WTC11 (cell line): ENCODE data around the gene ADGRV1. TPM values are rescaled to one million over a fixed set of nuclear protein-coding genes. Genes with fewer than 3 reads are reported as not detected.
"Not testable (repeated sequence)": the region's sequence is repeated elsewhere in the genome, so short reads cannot be mapped to it uniquely, and the experiment has no call there.

Experiments
- ATAC-seq: fragments of 200-7000 bp; cut with Tn5 transposase; 2 replicates; pipeline ENCODE4 v1.10.0; 2021; ENCODE audit warnings: mild to moderate bottlenecking, moderate library complexity
- CTCF ChIA-PET: fragments of 300-600 bp; sonication (Branson Sonifier 250); formaldehyde crosslinking; loops from one replicate; lab custom pipeline; 2021; ENCODE audit warnings: antibody characterized with exemption; lab: Charles Lee
- POLR2A ChIA-PET: fragments of 350-600 bp; sonication (Branson Sonifier 250); formaldehyde crosslinking; loops from one replicate; lab custom pipeline; 2021; ENCODE audit warnings: antibody characterized with exemption; lab: Charles Lee
- DNase-seq: peaks from one replicate; pipeline ENCODE4 v3.0.0; 2021; ENCODE audit warnings: low spot score
- H3K27ac Mint-ChIP-seq: 2 replicates; pipeline ENCODE4 v1.8.0; 2021; ENCODE audit warnings: mixed read lengths
- H3K27me3 Mint-ChIP-seq: 2 replicates; pipeline ENCODE4 v1.8.0; 2021; ENCODE audit warnings: low read depth, mild to moderate bottlenecking, moderate library complexity, mixed read lengths
- H3K36me3 Mint-ChIP-seq: 2 replicates; pipeline ENCODE4 v1.8.0; 2021; ENCODE audit warnings: mixed read lengths
- H3K4me1 Mint-ChIP-seq: 2 replicates; pipeline ENCODE4 v1.8.0; 2022; ENCODE audit warnings: mixed read lengths
- H3K4me3 Mint-ChIP-seq: 2 replicates; pipeline ENCODE4 v1.8.0; 2021; ENCODE audit warnings: mild to moderate bottlenecking, moderate library complexity, mixed read lengths
- H3K9me3 Mint-ChIP-seq: 2 replicates; pipeline ENCODE4 v1.8.0; 2021; ENCODE audit warnings: mixed read lengths
- AR ChIP-seq: fragments of 250-450 bp; sonication (Bioruptor Pico); IDR thresholded peaks from 2 replicates; pipeline ENCODE4 v1.9.0; 2021; ENCODE audit warnings: mild to moderate bottlenecking
- CDX4 ChIP-seq: fragments of 250-450 bp; sonication (Bioruptor Pico); IDR thresholded peaks from 2 replicates; pipeline ENCODE4 v1.9.0; 2021; ENCODE audit warnings: moderate library complexity, mild to moderate bottlenecking, inconsistent platforms, borderline replicate concordance
- E2F4 ChIP-seq: sonication (generic); formaldehyde crosslinking; IDR thresholded peaks from 2 replicates; pipeline ENCODE4 v1.8.1; 2022; ENCODE audit warnings: low read depth, mild to moderate bottlenecking, moderate library complexity, missing genetic modification reagents, borderline replicate concordance
- E2F5 ChIP-seq: sonication (generic); formaldehyde crosslinking; IDR thresholded peaks from 2 replicates; pipeline ENCODE4 v1.8.1; 2022; ENCODE audit warnings: mild to moderate bottlenecking, moderate library complexity, missing genetic modification reagents
- ELF4 ChIP-seq: sonication (generic); formaldehyde crosslinking; IDR thresholded peaks from 2 replicates; pipeline ENCODE4 v1.8.1; 2022; ENCODE audit warnings: low read depth, mild to moderate bottlenecking, moderate library complexity, missing genetic modification reagents
- FOXP4 ChIP-seq: sonication (generic); formaldehyde crosslinking; IDR thresholded peaks from 2 replicates; pipeline ENCODE4 v1.8.0; 2022; ENCODE audit warnings: mild to moderate bottlenecking, missing genetic modification reagents
- GABPB1 ChIP-seq: sonication (generic); formaldehyde crosslinking; IDR thresholded peaks from 2 replicates; pipeline ENCODE4 v1.8.1; 2023; ENCODE audit warnings: mild to moderate bottlenecking, missing genetic modification reagents
- IRF2 ChIP-seq: sonication (generic); formaldehyde crosslinking; IDR thresholded peaks from 2 replicates; pipeline ENCODE4 v1.8.0; 2022; ENCODE audit warnings: low read depth, missing genetic modification reagents, borderline replicate concordance
- PRDM15 ChIP-seq: sonication (generic); formaldehyde crosslinking; IDR thresholded peaks from 2 replicates; pipeline ENCODE4 v1.8.0; 2022; ENCODE audit warnings: missing genetic modification reagents
- SMAD4 ChIP-seq: sonication (generic); formaldehyde crosslinking; IDR thresholded peaks from 2 replicates; pipeline ENCODE4 v1.8.0; 2022; ENCODE audit warnings: mild to moderate bottlenecking, missing genetic modification reagents
- SOX15 ChIP-seq: fragments of 250-450 bp; sonication (Bioruptor Pico); IDR thresholded peaks from 2 replicates; pipeline ENCODE4 v1.9.0; 2021; ENCODE audit warnings: mild to moderate bottlenecking
- TCF7 ChIP-seq: sonication (generic); formaldehyde crosslinking; IDR thresholded peaks from 2 replicates; pipeline ENCODE4 v1.8.0; 2022; ENCODE audit warnings: mild to moderate bottlenecking, low read depth, missing genetic modification reagents, moderate library complexity
- TEAD4 ChIP-seq: sonication (generic); formaldehyde crosslinking; IDR thresholded peaks from 2 replicates; pipeline ENCODE4 v1.8.0; 2022; ENCODE audit warnings: mild to moderate bottlenecking, missing genetic modification reagents
- ZBTB21 ChIP-seq: sonication (generic); formaldehyde crosslinking; IDR thresholded peaks from 2 replicates; pipeline ENCODE4 v1.8.1; 2023; ENCODE audit warnings: mild to moderate bottlenecking, missing genetic modification reagents, borderline replicate concordance
- ZMAT4 ChIP-seq: fragments of 250-450 bp; sonication (Bioruptor Pico); IDR thresholded peaks from 2 replicates; pipeline ENCODE4 v1.9.0; 2021; ENCODE audit warnings: mild to moderate bottlenecking
- ZNF219 ChIP-seq: sonication (generic); formaldehyde crosslinking; IDR thresholded peaks from 2 replicates; pipeline ENCODE4 v1.8.0; 2023; ENCODE audit warnings: missing genetic modification reagents, mild to moderate bottlenecking, borderline replicate concordance
- ZNF317 ChIP-seq: sonication (generic); formaldehyde crosslinking; IDR thresholded peaks from 2 replicates; pipeline ENCODE4 v1.8.1; 2023; ENCODE audit warnings: low read depth, mild to moderate bottlenecking, moderate library complexity, missing genetic modification reagents, borderline replicate concordance
- ZNF671 ChIP-seq: fragments of 250-450 bp; sonication (Bioruptor Pico); IDR thresholded peaks from 2 replicates; pipeline ENCODE4 v1.8.0; 2021; ENCODE audit warnings: mild to moderate bottlenecking
- total RNA-seq: library from RNA; stranded (reverse); gene quantifications from 3 replicates; pipeline ENCODE4 v1.2.3, GENCODE V29; 2021

ADGRV1 gene
- total RNA-seq, 1 experiment from 2014 or later: 74.5 TPM

- TF ChIP-seq PRDM15 (CRISPR knock-in tag) (no peak), E2F5 (CRISPR knock-in tag) (no peak), E2F4 (CRISPR knock-in tag) (no peak), AR (CRISPR knock-in tag) (no peak), SMAD4 (CRISPR knock-in tag) (no peak)
Measured at GRCh38 chr5:90658620-90659019, 100.0 kb downstream of the ADGRV1 start (continued).

- not testable (repeated sequence) for ATAC-seq, DNase-seq
- peak overlapping the region; percentile 99 for H3K27ac Mint-ChIP-seq
Measured at GRCh38 chr5:90668079-90668565, 109.5 kb downstream of the ADGRV1 start.

GRCh38 chr5:90675222-90675621 is 116.6 kb downstream of the ADGRV1 start:
- ChIA-PET CTCF (no interaction called here), POLR2A (no interaction called here)
- no peaks in the 10 kb centered on the region for H3K27me3 Mint-ChIP-seq
- no peaks in the 10 kb centered on the region for H3K9me3 Mint-ChIP-seq
- H3K36me3 Mint-ChIP-seq: peaks cover 19% of the 10 kb centered on the region
- no peak overlapping the region for H3K4me3 Mint-ChIP-seq
- H3K4me1 Mint-ChIP-seq: peaks cover 17% of the 10 kb centered on the region
- DNase-seq (no peak), ATAC-seq (peak; percentile 41; the same call in 1 of the 2 replicates)
- no peak for TF ChIP-seq ELF4 (CRISPR knock-in tag)
- no peak for TF ChIP-seq ZNF219
- TF ChIP-seq CDX4 (CRISPR knock-in tag): no peak
- no peak for TF ChIP-seq FOXP4 (CRISPR knock-in tag)
- TF ChIP-seq ZNF671 (CRISPR knock-in tag): no peak
- no peak for TF ChIP-seq ZBTB21 (CRISPR knock-in tag)
- no peak for TF ChIP-seq ZMAT4 (CRISPR knock-in tag)
- TF ChIP-seq TCF7: no peak
- TF ChIP-seq IRF2 (CRISPR knock-in tag): no peak
- no peak for TF ChIP-seq SOX15 (CRISPR knock-in tag)
- TF ChIP-seq GABPB1 (CRISPR knock-in tag): no peak
- TF ChIP-seq TEAD4: no peak
- TF ChIP-seq ZNF317 (CRISPR knock-in tag): no peak
- H3K27ac Mint-ChIP-seq: no peak overlapping the region

More at GRCh38 chr5:90668079-90668565, 109.5 kb downstream of the ADGRV1 start:
- CTCF ChIA-PET: interaction anchor here (0.8 to 1.1 kb wide), 2 partner anchors 9 to 64 kb away, joined by 3 read pairs; no protein-coding TSS in a partner anchor
- H3K9me3 Mint-ChIP-seq, POLR2A ChIA-PET, H3K27me3 Mint-ChIP-seq, H3K36me3 Mint-ChIP-seq: not testable (repeated sequence)
- Mint-ChIP-seq H3K4me3 (peak overlapping the region; percentile 99), H3K4me1 (peaks cover 20% of the 10 kb centered on the region)
